IMR-90 (cell line): Measurements from ENCODE around the gene KIAA1328. TPM values are rescaled to one million over a fixed set of nuclear protein-coding genes. Genes with fewer than 3 reads are reported as not detected.

Experiments used
- ATAC-seq: fragments of 200-7000 bp; cut with Tn5 transposase; 2 replicates; pipeline ENCODE4 v1.9.1; 2020; ENCODE audit warnings: low read depth, mild to moderate bottlenecking, moderate library complexity
- BruUV-seq: library from RNA; stranded (reverse); fragments of 400-500 nt; replicated peaks from 2 replicates; lab custom pipeline; 2021; lab: Mats Ljungman, UMichigan
- CTCF ChIA-PET: fragments of 300-600 bp; formaldehyde crosslinking; extraction: SDS; loops from one replicate; lab custom pipeline; 2021; ENCODE audit warnings: antibody characterized with exemption; lab: Yijun Ruan, JAX
- POLR2A ChIA-PET: fragments of 300-600 bp; sonication (Branson Sonifier 250); formaldehyde crosslinking; loops from one replicate; lab custom pipeline; 2022; ENCODE audit warnings: antibody characterized with exemption; ENCODE audit not compliant: unreplicated experiment; lab: Charles Lee
- DNase-seq: peaks from one replicate; pipeline ENCODE4 v3.0.0; 2013
- H2AFZ ChIP-seq: replicated peaks from 2 replicates; pipeline ENCODE3; 2013; ENCODE audit warnings: low read length, mild to moderate bottlenecking; ENCODE audit not compliant: poor library complexity
- H2AK5ac ChIP-seq: 2 replicates; pipeline ENCODE4 v1.6.1; 2013; ENCODE audit warnings: low read depth, low read length, inconsistent platforms
- H2AK9ac ChIP-seq: replicated peaks from 2 replicates; pipeline ENCODE3; 2013; ENCODE audit warnings: mild to moderate bottlenecking, low read depth, low read length, moderate library complexity; ENCODE audit not compliant: poor library complexity
- H2BK120ac ChIP-seq: 2 replicates; pipeline ENCODE4 v1.6.1; 2013; ENCODE audit warnings: low read depth, low read length, inconsistent platforms
- H2BK15ac ChIP-seq: 3 replicates; pipeline ENCODE4 v1.6.1; 2013; ENCODE audit warnings: low read depth, low read length, inconsistent platforms
- H2BK20ac ChIP-seq: 2 replicates; pipeline ENCODE4 v1.6.1; 2013; ENCODE audit warnings: low read depth, mild to moderate bottlenecking, inconsistent platforms, low read length, moderate library complexity
- H2BK5ac ChIP-seq: 2 replicates; pipeline ENCODE4 v1.6.1; 2013; ENCODE audit warnings: mild to moderate bottlenecking, low read depth, low read length, inconsistent platforms; ENCODE audit not compliant: poor library complexity, severe bottlenecking
- H3K14ac ChIP-seq: replicated peaks from 2 replicates; pipeline ENCODE4 v1.6.1; 2013; ENCODE audit warnings: low read depth, low read length, inconsistent platforms
- H3K18ac ChIP-seq: 2 replicates; pipeline ENCODE4 v1.6.1; 2013; ENCODE audit warnings: low read depth, low read length, control low read depth
- H3K23ac ChIP-seq: 2 replicates; pipeline ENCODE4 v1.6.1; 2013; ENCODE audit warnings: low read depth, low read length, inconsistent platforms
- H3K27ac ChIP-seq: 2 replicates; pipeline ENCODE4 v1.5.1; 2013; ENCODE audit warnings: mild to moderate bottlenecking, control low read depth, low read length; ENCODE audit not compliant: insufficient read depth
- H3K27me3 ChIP-seq: 2 replicates; pipeline ENCODE4 v1.6.1; 2013; ENCODE audit warnings: low read length; ENCODE audit not compliant: control insufficient read depth, insufficient read depth
- H3K36me3 ChIP-seq: 2 replicates; pipeline ENCODE4 v1.6.1; 2013; ENCODE audit warnings: low read length, mixed read lengths; ENCODE audit not compliant: control insufficient read depth, insufficient read depth
- H3K4ac ChIP-seq: 2 replicates; pipeline ENCODE4 v1.6.1; 2013; ENCODE audit warnings: low read depth, low read length, inconsistent platforms
- H3K4me1 ChIP-seq: 2 replicates; pipeline ENCODE4 v1.6.1; 2013; ENCODE audit warnings: low read length, mixed read lengths; ENCODE audit not compliant: control insufficient read depth, insufficient read depth
- H3K4me2 ChIP-seq: 2 replicates; pipeline ENCODE4 v1.6.1; 2013; ENCODE audit warnings: low read depth, mild to moderate bottlenecking, control low read depth, low read length, moderate library complexity
- H3K4me3 ChIP-seq: 2 replicates; pipeline ENCODE4 v1.5.1; 2013; ENCODE audit warnings: low read depth, mild to moderate bottlenecking, control low read depth, low read length, moderate library complexity; ENCODE audit not compliant: insufficient read depth
- H3K56ac ChIP-seq: 2 replicates; pipeline ENCODE4 v1.6.1; 2013; ENCODE audit warnings: low read length, inconsistent platforms; ENCODE audit not compliant: insufficient read depth; ENCODE audit errors: extremely low read depth
- H3K79me1 ChIP-seq, 2 experiments: 2 replicates each; pipeline ENCODE4 v1.6.1; 2013; ENCODE audit warnings: low read length in 2 of 2, inconsistent platforms in 1 of 2, low read depth in 1 of 2
- H3K9ac ChIP-seq: 2 replicates; pipeline ENCODE4 v1.6.1; 2013; ENCODE audit warnings: low read depth, low read length, control low read depth
- H3K9me1 ChIP-seq: 2 replicates; pipeline ENCODE4 v1.6.1; 2013; ENCODE audit warnings: low read length, inconsistent platforms; ENCODE audit not compliant: insufficient read depth
- H3K9me3 ChIP-seq: 2 replicates; pipeline ENCODE4 v1.6.1; 2013; ENCODE audit warnings: low read length; ENCODE audit not compliant: control insufficient read depth, insufficient read depth
- H4K20me1 ChIP-seq: 2 replicates; pipeline ENCODE4 v1.6.1; 2013; ENCODE audit warnings: low read length, inconsistent platforms; ENCODE audit not compliant: insufficient read depth
- H4K5ac ChIP-seq: 2 replicates; pipeline ENCODE4 v1.6.1; 2013; ENCODE audit warnings: mild to moderate bottlenecking, low read depth, low read length, control low read depth
- H4K8ac ChIP-seq, 2 experiments: 2 replicates each; pipeline ENCODE4 v1.6.1; 2013; ENCODE audit warnings: low read depth in 2 of 2, low read length in 2 of 2, control low read depth in 1 of 2, inconsistent platforms in 1 of 2
- H4K91ac ChIP-seq: 2 replicates; pipeline ENCODE4 v1.6.1; 2013; ENCODE audit warnings: low read depth, low read length, inconsistent platforms; ENCODE audit not compliant: insufficient read depth
- CEBPB ChIP-seq: IDR thresholded peaks from 2 replicates; pipeline ENCODE4 v1.6.1; 2012; ENCODE audit warnings: low read depth, low read length, improper control_type of control experiment
- FOS ChIP-seq: fragments of 150-350 bp; IDR thresholded peaks from 2 replicates; pipeline ENCODE4 v1.6.1; 2016; ENCODE audit warnings: low read depth, low read length
- MAZ ChIP-seq: IDR thresholded peaks from 2 replicates; pipeline ENCODE4 v1.6.1; 2012; ENCODE audit warnings: low read depth, mild to moderate bottlenecking, low read length, improper control_type of control experiment, moderate library complexity, borderline replicate concordance
- NFE2L2 ChIP-seq: fragments of 150-350 bp; IDR thresholded peaks from 2 replicates; pipeline ENCODE4 v1.6.1; 2016; ENCODE audit warnings: low read depth, mild to moderate bottlenecking, low read length
- WGBS, 2 experiments: methylation state at CpG; one replicate each; pipeline versions ENCODE4 v1.1.5 to v1.1.7; 2013; ENCODE audit warnings: missing lambda C conversion rate in 2 of 2; ENCODE audit not compliant: insufficient read length in 1 of 2; ENCODE audit errors: extremely low coverage in 2 of 2; 5-methylcytosine and 5-hydroxymethylcytosine counted together
- dilution Hi-C: fragments of 300-500 bp; cut with HindIII; formaldehyde crosslinking; loops from one replicate; pipeline ENCODE4 v1.14.3; 2018; ENCODE audit warnings: low sequenced_read_pairs; ENCODE audit not compliant: unreplicated experiment
- in situ Hi-C: fragments of 300-500 bp; cut with MboI; formaldehyde crosslinking; loops from 3 replicates; pipeline ENCODE4 v1.14.3; 2019; ENCODE audit warnings: low sequenced_read_pairs, inconsistent platforms, mixed read lengths
- intact Hi-C: fragments of 100-400 bp; cut with micrococcal nuclease; formaldehyde crosslinking; loops from 2 replicates; pipeline ENCODE4 v1.10.0; 2022
- polyA plus RNA-seq, 3 experiments: library from polyadenylated mRNA; depleted of rRNA; stranded (reverse); fragments of >200 nt; gene quantifications; 2 replicates each; pipeline ENCODE4 v1.2.3, GENCODE V29; 2012; ENCODE audit warnings: low replicate concordance in 1 of 3
- total RNA-seq: library from RNA; depleted of rRNA; stranded (reverse); fragments of >200 nt; gene quantifications from 2 replicates; pipeline ENCODE4 v1.2.3, GENCODE V29; 2012

KIAA1328 gene
- total and polyA plus RNA-seq, 2 of the 4 experiments (the other 2 are of a cell fraction) = 2.4 to 7.0 TPM

DNA sequence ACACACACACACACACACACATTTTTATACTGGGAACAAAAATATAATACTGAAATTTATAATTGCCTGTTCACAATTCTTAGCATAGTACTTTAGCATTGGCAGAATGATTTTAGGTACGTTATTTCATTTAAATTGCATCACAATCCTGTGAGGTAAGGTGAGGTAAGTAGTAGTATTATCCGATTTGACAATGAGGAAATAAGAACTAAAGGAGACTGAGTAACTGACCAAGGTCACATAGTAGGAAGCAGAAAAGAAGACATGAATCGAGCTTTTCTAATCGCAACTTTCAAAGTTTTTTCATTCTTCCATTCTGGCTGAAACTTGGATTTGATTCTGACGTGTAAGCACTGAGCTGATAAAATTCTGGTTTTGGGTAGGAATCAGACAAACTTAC lies 351.2 kb downstream of the KIAA1328 start:
- TF ChIP-seq CEBPB = no peak
- TF ChIP-seq NFE2L2 = no peak
- no peak for TF ChIP-seq FOS
- TF ChIP-seq MAZ = no peak
- Histone ChIP-seq H3K27me3 (no peaks in the 10 kb centered on the region), H3K56ac (no peak overlapping the region), H4K91ac (no peak overlapping the region), H3K14ac (no peak overlapping the region), H2BK15ac (no peak overlapping the region), H3K4me1 (no peaks in the 10 kb centered on the region), H3K36me3 (no peaks in the 10 kb centered on the region), H3K4ac (no peak overlapping the region), H3K9me3 (no peaks in the 10 kb centered on the region), H4K20me1 (no peaks in the 10 kb centered on the region), H3K18ac (no peak overlapping the region), H2AFZ (no peak overlapping the region), H3K4me3 (no peak overlapping the region), H2BK20ac (no peak overlapping the region), H3K9ac (no peak overlapping the region), H3K23ac (no peak overlapping the region), H3K27ac (no peak overlapping the region), H3K79me1 (no peaks in the 10 kb centered on the region), H4K5ac (no peak overlapping the region), H4K8ac (no peak overlapping the region), H2AK5ac (no peak overlapping the region), H2BK120ac (no peak overlapping the region), H2BK5ac (no peak overlapping the region), H3K9me1 (no peaks in the 10 kb centered on the region), H2AK9ac (no peak overlapping the region), H3K4me2 (no peak overlapping the region)
- dilution Hi-C loops (no loop called here), intact Hi-C loops (no loop called here), in situ Hi-C loops (no loop called here)
- DNase-seq (no peak), ATAC-seq (no peak)
- WGBS, 2 experiments = no CpG with 5 or more reads among the region's 5 CpGs
- ChIA-PET POLR2A (no interaction called here), CTCF (interaction anchor here (0.6 kb wide), 1 partner anchor 12 kb away, joined by 3 read pairs; no protein-coding TSS in a partner anchor)
- no TSS peak for BruUV-seq
